HEK293 (cell line): Measurements from ENCODE around the gene SPESP1.

Experiments
- MEIS1 ChIP-seq: sonication (generic); formaldehyde crosslinking; IDR thresholded peaks from 2 replicates; pipeline ENCODE4 v1.8.1; 2022; ENCODE audit warnings: missing genetic modification reagents, mild to moderate bottlenecking, borderline replicate concordance
- MYNN ChIP-seq: fragments of 450-650 bp; formaldehyde crosslinking; IDR thresholded peaks from 2 replicates; pipeline ENCODE4 v1.5.1; 2016; ENCODE audit warnings: missing biosample characterization, missing genetic modification characterization, borderline replicate concordance
- PRDM10 ChIP-seq: fragments of 450-650 bp; formaldehyde crosslinking; IDR thresholded peaks from 2 replicates; pipeline ENCODE4 v1.5.1; 2016; ENCODE audit warnings: missing biosample characterization, missing genetic modification characterization
- TCF7L2 ChIP-seq: IDR thresholded peaks from 2 replicates; pipeline ENCODE4 v1.6.1; 2011; ENCODE audit warnings: low read depth, mild to moderate bottlenecking, inconsistent platforms, low read length, moderate library complexity, borderline replicate concordance
- ZBTB21 ChIP-seq: fragments of 450-650 bp; formaldehyde crosslinking; IDR thresholded peaks from 2 replicates; pipeline ENCODE4 v1.5.1; 2017; ENCODE audit warnings: missing biosample characterization, missing genetic modification characterization
- ZNF239 ChIP-seq: fragments of 450-650 bp; formaldehyde crosslinking; IDR thresholded peaks from 2 replicates; pipeline ENCODE4 v1.5.1; 2016; ENCODE audit warnings: missing biosample characterization, missing genetic modification characterization
- ZNF266 ChIP-seq: fragments of 450-650 bp; formaldehyde crosslinking; IDR thresholded peaks from 2 replicates; pipeline ENCODE4 v1.5.1; 2016; ENCODE audit warnings: missing biosample characterization, missing genetic modification characterization, low read depth
- ZNF571 ChIP-seq: fragments of 450-650 bp; formaldehyde crosslinking; IDR thresholded peaks from 2 replicates; pipeline ENCODE4 v1.5.0; 2017; ENCODE audit warnings: missing biosample characterization, missing genetic modification characterization
- ZNF610 ChIP-seq: fragments of 450-650 bp; formaldehyde crosslinking; IDR thresholded peaks from 2 replicates; pipeline ENCODE4 v1.5.1; 2016; ENCODE audit warnings: missing biosample characterization, missing genetic modification characterization, borderline replicate concordance
- TF ChIP-seq, protein P1 (sequence below): fragments of 450-650 bp; formaldehyde crosslinking; IDR thresholded peaks from 2 replicates; pipeline ENCODE4 v1.5.1; 2016; ENCODE audit warnings: missing biosample characterization, missing genetic modification characterization
- TF ChIP-seq, protein P2 (sequence below): fragments of 450-650 bp; formaldehyde crosslinking; IDR thresholded peaks from 2 replicates; pipeline ENCODE4 v1.5.1; 2016; ENCODE audit warnings: missing biosample characterization, missing genetic modification characterization

DNA sequence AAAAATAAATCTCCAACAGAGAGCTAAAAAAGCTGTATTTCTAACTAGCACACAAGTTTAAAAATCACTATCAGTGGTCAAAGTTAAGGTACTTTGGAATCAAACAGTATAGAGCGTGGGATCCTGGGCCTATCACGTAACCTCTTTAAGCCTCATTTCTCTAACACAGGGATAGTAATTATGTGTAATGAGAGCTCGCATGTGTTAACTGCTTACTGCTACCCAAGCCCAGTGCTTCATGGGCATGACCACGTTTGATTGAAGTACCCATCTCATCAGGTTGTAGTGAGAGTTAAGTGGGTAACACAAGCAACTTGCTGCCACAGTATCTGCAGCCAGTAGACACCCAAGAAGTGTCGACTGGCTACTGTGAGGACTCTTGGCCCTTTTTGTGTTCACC is 56.0 kb downstream of the SPESP1 start:
- TF ChIP-seq ZNF610 (tag by site-specific recombination) (no peak), MEIS1 (CRISPR knock-in tag) (no peak), MYNN (tag by site-specific recombination) (no peak), TCF7L2 (no peak), ZBTB21 (no peak), ZNF571 (tag by site-specific recombination) (no peak), ZNF266 (no peak), PRDM10 (tag by site-specific recombination) (no peak), ZNF239 (tag by site-specific recombination) (no peak)
- TF ChIP-seq, protein P1, sequence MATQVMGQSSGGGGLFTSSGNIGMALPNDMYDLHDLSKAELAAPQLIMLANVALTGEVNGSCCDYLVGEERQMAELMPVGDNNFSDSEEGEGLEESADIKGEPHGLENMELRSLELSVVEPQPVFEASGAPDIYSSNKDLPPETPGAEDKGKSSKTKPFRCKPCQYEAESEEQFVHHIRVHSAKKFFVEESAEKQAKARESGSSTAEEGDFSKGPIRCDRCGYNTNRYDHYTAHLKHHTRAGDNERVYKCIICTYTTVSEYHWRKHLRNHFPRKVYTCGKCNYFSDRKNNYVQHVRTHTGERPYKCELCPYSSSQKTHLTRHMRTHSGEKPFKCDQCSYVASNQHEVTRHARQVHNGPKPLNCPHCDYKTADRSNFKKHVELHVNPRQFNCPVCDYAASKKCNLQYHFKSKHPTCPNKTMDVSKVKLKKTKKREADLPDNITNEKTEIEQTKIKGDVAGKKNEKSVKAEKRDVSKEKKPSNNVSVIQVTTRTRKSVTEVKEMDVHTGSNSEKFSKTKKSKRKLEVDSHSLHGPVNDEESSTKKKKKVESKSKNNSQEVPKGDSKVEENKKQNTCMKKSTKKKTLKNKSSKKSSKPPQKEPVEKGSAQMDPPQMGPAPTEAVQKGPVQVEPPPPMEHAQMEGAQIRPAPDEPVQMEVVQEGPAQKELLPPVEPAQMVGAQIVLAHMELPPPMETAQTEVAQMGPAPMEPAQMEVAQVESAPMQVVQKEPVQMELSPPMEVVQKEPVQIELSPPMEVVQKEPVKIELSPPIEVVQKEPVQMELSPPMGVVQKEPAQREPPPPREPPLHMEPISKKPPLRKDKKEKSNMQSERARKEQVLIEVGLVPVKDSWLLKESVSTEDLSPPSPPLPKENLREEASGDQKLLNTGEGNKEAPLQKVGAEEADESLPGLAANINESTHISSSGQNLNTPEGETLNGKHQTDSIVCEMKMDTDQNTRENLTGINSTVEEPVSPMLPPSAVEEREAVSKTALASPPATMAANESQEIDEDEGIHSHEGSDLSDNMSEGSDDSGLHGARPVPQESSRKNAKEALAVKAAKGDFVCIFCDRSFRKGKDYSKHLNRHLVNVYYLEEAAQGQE: no peak
- TF ChIP-seq, protein P2, sequence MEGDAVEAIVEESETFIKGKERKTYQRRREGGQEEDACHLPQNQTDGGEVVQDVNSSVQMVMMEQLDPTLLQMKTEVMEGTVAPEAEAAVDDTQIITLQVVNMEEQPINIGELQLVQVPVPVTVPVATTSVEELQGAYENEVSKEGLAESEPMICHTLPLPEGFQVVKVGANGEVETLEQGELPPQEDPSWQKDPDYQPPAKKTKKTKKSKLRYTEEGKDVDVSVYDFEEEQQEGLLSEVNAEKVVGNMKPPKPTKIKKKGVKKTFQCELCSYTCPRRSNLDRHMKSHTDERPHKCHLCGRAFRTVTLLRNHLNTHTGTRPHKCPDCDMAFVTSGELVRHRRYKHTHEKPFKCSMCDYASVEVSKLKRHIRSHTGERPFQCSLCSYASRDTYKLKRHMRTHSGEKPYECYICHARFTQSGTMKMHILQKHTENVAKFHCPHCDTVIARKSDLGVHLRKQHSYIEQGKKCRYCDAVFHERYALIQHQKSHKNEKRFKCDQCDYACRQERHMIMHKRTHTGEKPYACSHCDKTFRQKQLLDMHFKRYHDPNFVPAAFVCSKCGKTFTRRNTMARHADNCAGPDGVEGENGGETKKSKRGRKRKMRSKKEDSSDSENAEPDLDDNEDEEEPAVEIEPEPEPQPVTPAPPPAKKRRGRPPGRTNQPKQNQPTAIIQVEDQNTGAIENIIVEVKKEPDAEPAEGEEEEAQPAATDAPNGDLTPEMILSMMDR (tag by site-specific recombination): no peak
